ENCODE results near the gene AVL9. TPM values are rescaled to one million over a fixed set of nuclear protein-coding genes. Genes with fewer than 3 reads are reported as not detected.

AVL9 gene
- total and polyA plus RNA-seq, 10 donors = 8.4 to 54.8 (median 34.3) TPM

- Histone ChIP-seq H3K9me3 (no peaks in the 10 kb centered on the region), H3K27me3 (replicated peaks in 1 of 7) (no peaks in the 10 kb centered on the region), H3K27ac (no peak overlapping the region), H3K4me3 (no peak overlapping the region), H3K4me1 (peaks cover 0 to 15% (median 6%) of the 10 kb centered on the region in 6 donors), H3K36me3 (peaks cover 0 to 11% (median under 1%) of the 10 kb centered on the region in 6 donors)
- TF ChIP-seq CTCF (IDR thresholded peaks at IDR 0.05 in 8 of 11, conservative IDR thresholded peaks at IDR 0.05 in 3 of 11) = no peak
- no peak for TF ChIP-seq POLR2A (IDR thresholded peaks at IDR 0.05)
- TF ChIP-seq POLR2AphosphoS5 (IDR thresholded peaks at IDR 0.05) = no peak
- 71 to 95% (median 89%) methylated on average over 4 of the region's 4 CpGs for WGBS, 5 donors
- intact Hi-C loops (cut with DNase I; ENCODE audit: low total_unique reads) = no loop called here
- no peak for DNase-seq
Observed at GRCh38 chr7:32537760-32538159, 42.5 kb downstream of the AVL9 start.

DNA sequence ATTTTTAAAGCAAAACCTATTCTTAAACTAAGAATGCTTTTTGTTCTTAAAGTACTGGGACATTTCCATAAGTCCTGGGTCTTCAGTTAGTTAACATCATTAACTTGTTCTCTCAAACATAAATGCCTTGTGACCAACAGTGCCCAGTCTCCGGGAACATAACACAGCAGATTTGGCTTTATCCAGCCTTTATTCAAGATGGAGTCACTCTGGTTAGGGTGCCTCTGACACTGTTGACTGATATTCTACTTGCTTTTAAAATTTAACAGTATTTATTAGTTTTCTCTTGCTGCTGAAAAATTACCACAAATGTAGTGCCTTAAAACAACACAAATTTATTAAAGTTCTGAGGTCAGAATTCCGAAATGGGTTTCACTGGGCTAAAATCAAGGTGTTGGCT, 44.1 kb downstream of the AVL9 start:
- 91 to 99% (median 98%) methylated on average over 2 of the region's 2 CpGs for WGBS, 5 donors
- Histone ChIP-seq H3K9me3 (no peaks in the 10 kb centered on the region), H3K4me3 (no peak overlapping the region), H3K27me3 (replicated peaks in 1 of 7) (no peaks in the 10 kb centered on the region), H3K27ac (no peak overlapping the region), H3K4me1 (peaks cover 0 to 9% (median 2%) of the 10 kb centered on the region in 6 donors), H3K36me3 (peaks cover 0 to 18% (median 13%) of the 10 kb centered on the region in 6 donors)
- DNase-seq = no peak
- no peak for TF ChIP-seq POLR2AphosphoS5 (IDR thresholded peaks at IDR 0.05)
- no peak for TF ChIP-seq POLR2A (IDR thresholded peaks at IDR 0.05)
- TF ChIP-seq CTCF (IDR thresholded peaks at IDR 0.05 in 8 of 11, conservative IDR thresholded peaks at IDR 0.05 in 3 of 11) = no peak
- intact Hi-C loops (cut with DNase I; ENCODE audit: low total_unique reads) = no loop called here

GRCh38 chr7:32539919-32540531, 44.7 kb downstream of the AVL9 start:
- no peaks in the 10 kb centered on the region for H3K27me3 ChIP-seq (replicated peaks in 1 of 7)
- WGBS, 5 donors = 66 to 95% (median 77%) methylated on average over 4 of the region's 4 CpGs
- H3K27ac ChIP-seq = no peak overlapping the region
- no peaks in the 10 kb centered on the region for H3K9me3 ChIP-seq
- no peak overlapping the region for H3K4me3 ChIP-seq
- DNase-seq = no peak
- intact Hi-C loops (cut with DNase I; ENCODE audit: low total_unique reads) = no loop called here
- peaks cover 0 to 9% (median 2%) of the 10 kb centered on the region in 6 donors for H3K4me1 ChIP-seq
- H3K36me3 ChIP-seq = peaks cover 0 to 25% (median 16%) of the 10 kb centered on the region in 6 donors
- TF ChIP-seq POLR2AphosphoS5 (IDR thresholded peaks at IDR 0.05) = no peak
- no peak for TF ChIP-seq POLR2A (IDR thresholded peaks at IDR 0.05)
- no peak for TF ChIP-seq CTCF (IDR thresholded peaks at IDR 0.05 in 8 of 11, conservative IDR thresholded peaks at IDR 0.05 in 3 of 11)

GRCh38 chr7:32542595-32542994, 47.3 kb downstream of the AVL9 start:
- WGBS, 5 donors = 88 to 96% (median 91%) methylated on average over 2 of the region's 2 CpGs
- peaks cover 0 to 9% (median 0%) of the 10 kb centered on the region in 6 donors for H3K4me1 ChIP-seq
- no peak for DNase-seq
- no peak overlapping the region for H3K4me3 ChIP-seq
- H3K27ac ChIP-seq = no peak overlapping the region
- intact Hi-C loops (cut with DNase I; ENCODE audit: low total_unique reads) = no loop called here
- H3K27me3 ChIP-seq (replicated peaks in 1 of 7) = no peaks in the 10 kb centered on the region
- peaks cover 0 to 50% (median 30%) of the 10 kb centered on the region in 6 donors for H3K36me3 ChIP-seq
- no peak for TF ChIP-seq CTCF (IDR thresholded peaks at IDR 0.05 in 8 of 11, conservative IDR thresholded peaks at IDR 0.05 in 3 of 11)
- no peak for TF ChIP-seq POLR2A (IDR thresholded peaks at IDR 0.05)
- TF ChIP-seq POLR2AphosphoS5 (IDR thresholded peaks at IDR 0.05) = no peak
- H3K9me3 ChIP-seq = no peaks in the 10 kb centered on the region
